HepG2 (cell line): Measurements from ENCODE around the gene BFSP1. TPM values are rescaled to one million over a fixed set of nuclear protein-coding genes. Genes with fewer than 3 reads are reported as not detected.
A peak's percentile ranks its signal among the peaks of the same experiment; 100 is the strongest.

Experiments used
- AGO1 ChIP-seq: fragments of 200-400 bp; formaldehyde crosslinking; IDR thresholded peaks from 2 replicates; pipeline ENCODE4 v1.6.1; 2017; ENCODE audit warnings: mild to moderate bottlenecking, low read depth, low read length, moderate library complexity; ENCODE audit not compliant: poor library complexity, severe bottlenecking
- AGO2 ChIP-seq: fragments of 200-400 bp; formaldehyde crosslinking; optimal IDR thresholded peaks from 2 replicates; pipeline ENCODE3; 2017; ENCODE audit warnings: mild to moderate bottlenecking, low read depth, low read length, moderate library complexity
- DRAP1 ChIP-seq: IDR thresholded peaks from 2 replicates; pipeline ENCODE4 v1.6.1; 2016; ENCODE audit warnings: missing genetic modification reagents, missing compliant biosample characterization
- EEA1 ChIP-seq: sonication (generic); formaldehyde crosslinking; IDR thresholded peaks from 2 replicates; pipeline ENCODE4 v1.5.1; 2020; ENCODE audit warnings: mild to moderate bottlenecking, missing genetic modification reagents, borderline replicate concordance
- MZF1 ChIP-seq: sonication (generic); formaldehyde crosslinking; IDR thresholded peaks from 2 replicates; pipeline ENCODE4 v1.8.1; 2023; ENCODE audit warnings: mild to moderate bottlenecking, missing genetic modification reagents, borderline replicate concordance
- ONECUT2 ChIP-seq: sonication (generic); formaldehyde crosslinking; IDR thresholded peaks from 2 replicates; pipeline ENCODE4 v1.4.0; 2020; ENCODE audit warnings: missing genetic modification reagents
- PATZ1 ChIP-seq: sonication (generic); formaldehyde crosslinking; IDR thresholded peaks from 2 replicates; pipeline ENCODE4 v1.4.0; 2020; ENCODE audit warnings: missing genetic modification reagents
- PHF20 ChIP-seq: sonication (generic); formaldehyde crosslinking; IDR thresholded peaks from 2 replicates; pipeline ENCODE4 v1.5.0; 2020; ENCODE audit warnings: mild to moderate bottlenecking, missing genetic modification reagents
- RARG ChIP-seq: sonication (generic); formaldehyde crosslinking; IDR thresholded peaks from 2 replicates; pipeline ENCODE4 v1.4.0; 2020; ENCODE audit warnings: low read depth, mild to moderate bottlenecking, missing genetic modification reagents
- SSRP1 ChIP-seq: IDR thresholded peaks from 2 replicates; pipeline ENCODE4 v1.6.1; 2016; ENCODE audit warnings: control low read depth
- THAP7 ChIP-seq: sonication (generic); formaldehyde crosslinking; IDR thresholded peaks from 2 replicates; pipeline ENCODE4 v1.8.1; 2023; ENCODE audit warnings: mild to moderate bottlenecking, missing genetic modification reagents
- ZNF20 ChIP-seq: sonication (generic); formaldehyde crosslinking; IDR thresholded peaks from 2 replicates; pipeline ENCODE4 v1.4.0; 2020; ENCODE audit warnings: mild to moderate bottlenecking, moderate library complexity, missing genetic modification reagents
- ZNF274 ChIP-seq: sonication (generic); formaldehyde crosslinking; IDR thresholded peaks from 2 replicates; pipeline ENCODE4 v1.5.1; 2020; ENCODE audit warnings: mild to moderate bottlenecking, missing genetic modification reagents
- ZNF546 ChIP-seq: sonication (generic); formaldehyde crosslinking; conservative IDR thresholded peaks from 2 replicates; pipeline ENCODE4 v1.8.1; 2023; ENCODE audit warnings: mild to moderate bottlenecking, missing genetic modification reagents
- ZNF567 ChIP-seq: sonication (generic); formaldehyde crosslinking; IDR thresholded peaks from 2 replicates; pipeline ENCODE4 v1.8.1; 2023; ENCODE audit warnings: mild to moderate bottlenecking, missing genetic modification reagents, borderline replicate concordance
- ZNF687 ChIP-seq: sonication (generic); formaldehyde crosslinking; IDR thresholded peaks from 2 replicates; pipeline ENCODE4 v1.5.1; 2020; ENCODE audit warnings: mild to moderate bottlenecking, missing genetic modification reagents, moderate library complexity
- ZNF772 ChIP-seq: sonication (generic); formaldehyde crosslinking; IDR thresholded peaks from 2 replicates; pipeline ENCODE4 v1.5.0; 2020; ENCODE audit warnings: mild to moderate bottlenecking, missing genetic modification reagents
- polyA plus RNA-seq, 8 experiments: library from polyadenylated mRNA; depleted of rRNA in 3 of 8; stranded (reverse) in 7 of 8; unstranded in 1 of 8; fragments of >200 nt; fragmentation: Illumina TruSeq in 4 of 8; extraction: Trizol in 4 of 8; gene quantifications; 2 replicates each; pipeline versions ENCODE4 v1.2.1 to v1.2.3, GENCODE V29; 2011 to 2016; ENCODE audit warnings: low read depth in 4 of 8, missing spikeins in 1 of 8, mixed read lengths in 1 of 8; ENCODE audit not compliant: insufficient read depth in 1 of 8
- total RNA-seq, 5 experiments: library from RNA; depleted of rRNA; stranded (reverse); fragments of >200 nt; fragmentation: Illumina TruSeq; extraction: Trizol; gene quantifications; 2 replicates each; pipeline ENCODE4 v1.2.3, GENCODE V29; 2016; ENCODE audit warnings: low read depth in 1 of 5

Gene BFSP1
- total and polyA plus RNA-seq, 2 of the 13 experiments (the other 11 are each of a cell fraction or from before 2014, with no cell fraction given): 0.22 to 0.26 TPM

DNA sequence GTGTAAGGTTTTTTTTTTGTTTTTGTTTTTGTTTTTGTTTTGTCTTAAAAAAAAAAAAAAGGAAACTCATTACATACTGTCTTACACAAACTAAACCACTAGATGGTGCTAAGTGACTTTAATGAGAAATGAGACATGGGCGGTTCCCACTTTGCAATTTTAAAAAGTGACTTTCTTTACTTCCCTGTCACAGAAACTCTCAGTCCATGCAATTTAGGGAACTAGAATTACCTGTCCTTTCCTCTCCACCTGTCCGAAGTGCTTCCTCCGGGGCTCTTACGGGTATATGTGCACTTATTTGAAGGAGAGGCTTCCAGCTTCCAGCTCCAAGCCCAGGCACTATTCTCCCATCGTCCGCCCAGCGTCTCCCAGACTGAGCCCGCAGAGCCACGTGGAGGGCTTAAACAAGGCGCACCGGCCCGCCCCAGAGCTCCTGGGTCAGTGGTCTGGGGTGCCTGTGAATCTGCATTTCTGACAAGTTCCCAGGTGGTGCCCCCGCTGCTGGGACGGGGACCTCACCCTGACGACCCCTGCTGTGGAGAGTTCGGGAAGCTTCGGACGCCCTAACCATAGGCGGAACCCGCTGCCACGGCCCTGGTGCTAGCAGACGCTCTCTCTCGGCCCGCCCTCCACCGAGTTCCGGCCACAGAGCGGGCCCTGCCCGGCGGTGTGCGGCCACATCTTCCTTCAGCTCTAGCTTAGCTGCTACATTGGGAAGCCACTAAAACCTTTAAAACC, 26.1 kb downstream of the BFSP1 start (continued):
- TF ChIP-seq DRAP1 (CRISPR knock-in tag) (no peak), ONECUT2 (CRISPR knock-in tag) (no peak), ZNF567 (CRISPR knock-in tag) (no peak), AGO2 (no peak), ZNF546 (CRISPR knock-in tag) (no peak; the same call in 1 of the 2 replicates), ZNF687 (CRISPR knock-in tag) (peak; percentile 93), ZNF772 (CRISPR knock-in tag) (no peak), AGO1 (peak; percentile 80), MZF1 (CRISPR knock-in tag) (no peak), RARG (CRISPR knock-in tag) (peak; percentile 43; the same call in 1 of the 2 replicates), ZNF274 (CRISPR knock-in tag) (peak; percentile 90; the same call in 1 of the 2 replicates), EEA1 (CRISPR knock-in tag) (0 out of 2 replicates have a peak, but pooled peaks have one; percentile 49), PATZ1 (CRISPR knock-in tag) (0 out of 2 replicates have a peak, but pooled peaks have one; percentile 11), PHF20 (0 out of 2 replicates have a peak, but pooled peaks have one; percentile 10), ZNF20 (no peak), SSRP1 (CRISPR knock-in tag) (no peak), THAP7 (CRISPR knock-in tag) (peak; percentile 35; the same call in 1 of the 2 replicates)
